Measurements from ENCODE around the gene PRR9. TPM values are rescaled to one million over a fixed set of nuclear protein-coding genes. Genes with fewer than 3 reads are reported as not detected.
A peak's percentile ranks its signal among the peaks of the same experiment; 100 is the strongest.

Gene PRR9
- total RNA-seq, 3 donors from 2014 or later (not counting 1 experiment from before 2014, with no cell fraction given), result not detected

- H3K4me3 Mint-ChIP-seq, result no peak overlapping the region
- no peak for ATAC-seq
- Histone ChIP-seq H3K27ac (ENCODE audit: low read length) (no peak overlapping the region), H3K36me3 (ENCODE audit: control insufficient read depth, insufficient read depth, low read length) (no peaks in the 10 kb centered on the region), H3K4me1 (ENCODE audit: control insufficient read depth, insufficient read depth, low read length) (peaks cover 6% of the 10 kb centered on the region), H3K4me3 (ENCODE audit: low read length) (no peak overlapping the region), H3K9me3 (ENCODE audit: control insufficient read depth, insufficient read depth, low read length) (no peaks in the 10 kb centered on the region), H3K27me3 (ENCODE audit: control insufficient read depth, insufficient read depth, low read length) (no peaks in the 10 kb centered on the region)
- intact Hi-C loops (cut with micrococcal nuclease), result no loop called here
- peaks cover 14 to 17% of the 10 kb centered on the region in 2 donors for H3K27me3 Mint-ChIP-seq (ENCODE audit: low read depth in 2 of 2)
- no peaks in the 10 kb centered on the region for H3K9me3 Mint-ChIP-seq
- TF ChIP-seq CTCF (IDR thresholded peaks at IDR 0.05), result no peak
- no peak overlapping the region for H3K27ac Mint-ChIP-seq
- no peaks in the 10 kb centered on the region for H3K4me1 Mint-ChIP-seq
- no peaks in the 10 kb centered on the region for H3K36me3 Mint-ChIP-seq
- 23% methylated on average over 2 of the region's 2 CpGs for WGBS (ENCODE audit: insufficient coverage)
- DNase-seq, result no peak
These were observed 14.4 kb downstream of the PRR9 start for GRCh38 chr1:153231785-153232184.

GRCh38 chr1:153232553-153232952, 15.2 kb downstream of the PRR9 start:
- no peak overlapping the region for H3K27ac ChIP-seq (ENCODE audit: low read length)
- TF ChIP-seq CTCF (IDR thresholded peaks at IDR 0.05), result no peak
- no peak overlapping the region for H3K4me3 ChIP-seq (ENCODE audit: low read length)
- Mint-ChIP-seq H3K4me3 (no peak overlapping the region), H3K36me3 (no peaks in the 10 kb centered on the region), H3K27me3 (ENCODE audit: low read depth in 2 of 2) (peaks cover 14 to 17% of the 10 kb centered on the region in 2 donors), H3K27ac (no peak overlapping the region), H3K4me1 (no peaks in the 10 kb centered on the region), H3K9me3 (no peaks in the 10 kb centered on the region)
- H3K36me3 ChIP-seq (ENCODE audit: control insufficient read depth, insufficient read depth, low read length), result no peaks in the 10 kb centered on the region
- peaks cover 6% of the 10 kb centered on the region for H3K4me1 ChIP-seq (ENCODE audit: control insufficient read depth, insufficient read depth, low read length)
- no peaks in the 10 kb centered on the region for H3K27me3 ChIP-seq (ENCODE audit: control insufficient read depth, insufficient read depth, low read length)
- ATAC-seq, result peak in 1 of 3 donors; percentile 24
- intact Hi-C loops (cut with micrococcal nuclease), result no loop called here
- no peaks in the 10 kb centered on the region for H3K9me3 ChIP-seq (ENCODE audit: control insufficient read depth, insufficient read depth, low read length)
- DNase-seq, result no peak
- 59% methylated on average over 3 of the region's 3 CpGs for WGBS (ENCODE audit: insufficient coverage)

- H3K27ac ChIP-seq (ENCODE audit: low read length), result no peak overlapping the region
- no peaks in the 10 kb centered on the region for H3K27me3 ChIP-seq (ENCODE audit: control insufficient read depth, insufficient read depth, low read length)
- peaks cover 6% of the 10 kb centered on the region for H3K4me1 ChIP-seq (ENCODE audit: control insufficient read depth, insufficient read depth, low read length)
- TF ChIP-seq CTCF (IDR thresholded peaks at IDR 0.05), result no peak
- Mint-ChIP-seq H3K4me1 (no peaks in the 10 kb centered on the region), H3K4me3 (no peak overlapping the region), H3K36me3 (no peaks in the 10 kb centered on the region), H3K27ac (no peak overlapping the region), H3K27me3 (ENCODE audit: low read depth in 2 of 2) (peaks cover 19 to 20% of the 10 kb centered on the region in 2 donors), H3K9me3 (no peaks in the 10 kb centered on the region)
- DNase-seq (no peak), ATAC-seq (no peak)
- no peak overlapping the region for H3K4me3 ChIP-seq (ENCODE audit: low read length)
- H3K36me3 ChIP-seq (ENCODE audit: control insufficient read depth, insufficient read depth, low read length), result no peaks in the 10 kb centered on the region
- intact Hi-C loops (cut with micrococcal nuclease), result no loop called here
- 80% methylated on average over 1 of the region's 1 CpG for WGBS (ENCODE audit: insufficient coverage)
- no peaks in the 10 kb centered on the region for H3K9me3 ChIP-seq (ENCODE audit: control insufficient read depth, insufficient read depth, low read length)
These were observed 16.1 kb downstream of the PRR9 start for GRCh38 chr1:153233448-153233847.

- intact Hi-C loops (cut with micrococcal nuclease), result no loop called here
- WGBS (ENCODE audit: insufficient coverage), result 98% methylated on average over 2 of the region's 2 CpGs
- Mint-ChIP-seq H3K36me3 (no peaks in the 10 kb centered on the region), H3K4me3 (no peak overlapping the region), H3K9me3 (peaks cover 0 to 3% of the 10 kb centered on the region in 2 donors), H3K27ac (no peak overlapping the region), H3K27me3 (ENCODE audit: low read depth in 2 of 2) (peaks cover 8 to 10% of the 10 kb centered on the region in 2 donors), H3K4me1 (no peaks in the 10 kb centered on the region)
- no peak for DNase-seq
- H3K4me1 ChIP-seq (ENCODE audit: control insufficient read depth, insufficient read depth, low read length), result no peaks in the 10 kb centered on the region
- H3K36me3 ChIP-seq (ENCODE audit: control insufficient read depth, insufficient read depth, low read length), result no peaks in the 10 kb centered on the region
- no peaks in the 10 kb centered on the region for H3K9me3 ChIP-seq (ENCODE audit: control insufficient read depth, insufficient read depth, low read length)
- no peak overlapping the region for H3K4me3 ChIP-seq (ENCODE audit: low read length)
- no peaks in the 10 kb centered on the region for H3K27me3 ChIP-seq (ENCODE audit: control insufficient read depth, insufficient read depth, low read length)
- no peak for ATAC-seq
- no peak for TF ChIP-seq CTCF (IDR thresholded peaks at IDR 0.05)
- no peak overlapping the region for H3K27ac ChIP-seq (ENCODE audit: low read length)
These were observed 21.1 kb downstream of the PRR9 start for GRCh38 chr1:153238527-153238926.
